ENCODE results near the gene EGFL7. TPM values are rescaled to one million over a fixed set of nuclear protein-coding genes. Genes with fewer than 3 reads are reported as not detected.

The EGFL7 gene
- total and polyA plus RNA-seq, 4 donors, result 32.1 to 39.7 (median 36.5) TPM

GRCh38 chr9:136667214-136667939 lies 4.7 kb downstream of the EGFL7 start:
- TF ChIP-seq TAF1 (conservative IDR thresholded peaks at IDR 0.05) (no peak), FOXA2 (IDR thresholded peaks at IDR 0.05) (no peak), SP1 (IDR thresholded peaks at IDR 0.05) (no peak), YY1 (IDR thresholded peaks at IDR 0.05) (no peak)
- Histone ChIP-seq H3K9me3 (ENCODE audit: control insufficient read depth in 4 of 4, low read length in 3 of 4) (no peaks in the 10 kb centered on the region), H3K4me3 (ENCODE audit: low read depth in 1 of 3, low read length in 3 of 3) (peak overlapping the region in 2 of 3 donors; percentile 27 to 66), H3K27me3 (ENCODE audit: control insufficient read depth in 4 of 4, insufficient read depth in 4 of 4, low read length in 3 of 4) (no peaks in the 10 kb centered on the region), H3K4me1 (ENCODE audit: control insufficient read depth in 4 of 4, insufficient read depth in 4 of 4, low read length in 3 of 4) (peaks cover 8 to 24% (median 16%) of the 10 kb centered on the region in 4 donors), H3K9ac (ENCODE audit: low read depth in 1 of 2, low read length in 2 of 2) (no peak overlapping the region), H3K27ac (ENCODE audit: low read depth in 1 of 2, low read length in 2 of 2) (peak overlapping the region in 1 of 2 donors; percentile 41), H3K36me3 (ENCODE audit: control insufficient read depth in 4 of 4, insufficient read depth in 3 of 4, low read depth in 1 of 4, low read length in 3 of 4) (no peaks in the 10 kb centered on the region)
- DNase-seq (ENCODE audit: low spot score), result no peak
- 63% methylated on average over 21 of the region's 21 CpGs for WGBS

DNA sequence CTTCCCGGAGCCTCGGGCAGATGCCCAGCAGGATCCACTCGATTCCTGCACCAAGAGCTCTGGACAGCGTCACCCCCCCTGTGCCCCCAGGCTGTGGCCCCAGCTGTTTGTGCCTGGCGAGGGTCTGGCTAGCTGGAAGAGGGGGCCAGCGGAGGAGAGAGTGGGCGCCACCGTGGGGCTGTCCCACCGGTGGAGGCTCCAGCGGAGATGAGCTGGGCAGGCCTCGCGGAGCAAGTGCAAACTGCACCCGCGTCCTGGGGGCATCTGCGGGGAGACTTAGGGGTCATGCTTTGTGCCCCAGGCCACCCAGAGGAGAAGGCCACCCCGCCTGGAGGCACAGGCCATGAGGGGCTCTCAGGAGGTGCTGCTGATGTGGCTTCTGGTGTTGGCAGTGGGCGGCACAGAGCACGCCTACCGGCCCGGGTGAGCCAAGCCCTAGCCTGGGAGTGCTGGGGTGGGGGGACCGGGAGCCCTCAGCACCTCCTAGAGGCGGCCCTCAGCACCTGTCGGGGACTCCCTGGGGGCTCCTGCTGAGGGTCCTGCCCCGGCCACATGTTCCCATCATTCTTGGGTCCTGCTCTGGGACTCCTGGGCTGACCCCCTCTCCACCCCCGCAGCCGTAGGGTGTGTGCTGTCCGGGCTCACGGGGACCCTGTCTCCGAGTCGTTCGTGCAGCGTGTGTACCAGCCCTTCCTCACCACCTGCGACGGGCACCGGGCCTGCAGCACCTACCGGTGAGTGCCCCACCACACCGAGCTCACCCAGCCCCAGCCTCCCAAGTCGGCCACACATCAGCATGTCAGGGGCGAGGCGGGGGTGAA lies 5.4 kb downstream of the EGFL7 start:
- H3K36me3 ChIP-seq (ENCODE audit: control insufficient read depth in 4 of 4, insufficient read depth in 3 of 4, low read depth in 1 of 4, low read length in 3 of 4), result no peaks in the 10 kb centered on the region
- TF ChIP-seq, protein P1, sequence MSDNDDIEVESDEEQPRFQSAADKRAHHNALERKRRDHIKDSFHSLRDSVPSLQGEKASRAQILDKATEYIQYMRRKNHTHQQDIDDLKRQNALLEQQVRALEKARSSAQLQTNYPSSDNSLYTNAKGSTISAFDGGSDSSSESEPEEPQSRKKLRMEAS (IDR thresholded peaks at IDR 0.05), result no peak
- no peak for TF ChIP-seq FOXA2 (IDR thresholded peaks at IDR 0.05)
- TF ChIP-seq YY1 (IDR thresholded peaks at IDR 0.05), result no peak
- TF ChIP-seq TAF1 (conservative IDR thresholded peaks at IDR 0.05), result no peak
- TF ChIP-seq, protein P2, sequence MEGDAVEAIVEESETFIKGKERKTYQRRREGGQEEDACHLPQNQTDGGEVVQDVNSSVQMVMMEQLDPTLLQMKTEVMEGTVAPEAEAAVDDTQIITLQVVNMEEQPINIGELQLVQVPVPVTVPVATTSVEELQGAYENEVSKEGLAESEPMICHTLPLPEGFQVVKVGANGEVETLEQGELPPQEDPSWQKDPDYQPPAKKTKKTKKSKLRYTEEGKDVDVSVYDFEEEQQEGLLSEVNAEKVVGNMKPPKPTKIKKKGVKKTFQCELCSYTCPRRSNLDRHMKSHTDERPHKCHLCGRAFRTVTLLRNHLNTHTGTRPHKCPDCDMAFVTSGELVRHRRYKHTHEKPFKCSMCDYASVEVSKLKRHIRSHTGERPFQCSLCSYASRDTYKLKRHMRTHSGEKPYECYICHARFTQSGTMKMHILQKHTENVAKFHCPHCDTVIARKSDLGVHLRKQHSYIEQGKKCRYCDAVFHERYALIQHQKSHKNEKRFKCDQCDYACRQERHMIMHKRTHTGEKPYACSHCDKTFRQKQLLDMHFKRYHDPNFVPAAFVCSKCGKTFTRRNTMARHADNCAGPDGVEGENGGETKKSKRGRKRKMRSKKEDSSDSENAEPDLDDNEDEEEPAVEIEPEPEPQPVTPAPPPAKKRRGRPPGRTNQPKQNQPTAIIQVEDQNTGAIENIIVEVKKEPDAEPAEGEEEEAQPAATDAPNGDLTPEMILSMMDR (IDR thresholded peaks at IDR 0.05; ENCODE audit: low read depth, low read length, missing input control), result no peak

GRCh38 chr9:136668983-136669790 lies 6.5 kb downstream of the EGFL7 start:
- DNase-seq (ENCODE audit: low spot score), result no peak
- Histone ChIP-seq H3K9me3 (ENCODE audit: control insufficient read depth in 4 of 4, low read length in 3 of 4) (no peaks in the 10 kb centered on the region), H3K36me3 (ENCODE audit: control insufficient read depth in 4 of 4, insufficient read depth in 3 of 4, low read depth in 1 of 4, low read length in 3 of 4) (peaks cover 0 to 8% (median 0%) of the 10 kb centered on the region in 4 donors), H3K4me3 (ENCODE audit: low read depth in 1 of 3, low read length in 3 of 3) (no peak overlapping the region), H3K4me1 (ENCODE audit: control insufficient read depth in 4 of 4, insufficient read depth in 4 of 4, low read length in 3 of 4) (peaks cover 23 to 42% (median 34%) of the 10 kb centered on the region in 4 donors), H3K27ac (ENCODE audit: low read depth in 1 of 2, low read length in 2 of 2) (no peak overlapping the region), H3K27me3 (ENCODE audit: control insufficient read depth in 4 of 4, insufficient read depth in 4 of 4, low read length in 3 of 4) (no peaks in the 10 kb centered on the region), H3K9ac (ENCODE audit: low read depth in 1 of 2, low read length in 2 of 2) (no peak overlapping the region)
- WGBS, result 69% methylated on average over 23 of the region's 23 CpGs
- TF ChIP-seq NR2F2 (IDR thresholded peaks at IDR 0.05) (no peak), EGR1 (IDR thresholded peaks at IDR 0.05; ENCODE audit: low read depth in 2 of 2) (no peak), FOXA2 (IDR thresholded peaks at IDR 0.05) (no peak), SP1 (IDR thresholded peaks at IDR 0.05) (no peak), GABPA (IDR thresholded peaks at IDR 0.05 in 1 of 2, conservative IDR thresholded peaks at IDR 0.05 in 1 of 2) (no peak), ATF3 (IDR thresholded peaks at IDR 0.05) (no peak), FOXA1 (IDR thresholded peaks at IDR 0.05) (no peak), HNF4A (conservative IDR thresholded peaks at IDR 0.05) (no peak), RXRA (IDR thresholded peaks at IDR 0.05) (no peak), HNF4G (IDR thresholded peaks at IDR 0.05) (no peak), REST (IDR thresholded peaks at IDR 0.05) (no peak)
- TF ChIP-seq, protein P2 (IDR thresholded peaks at IDR 0.05; ENCODE audit: low read depth, low read length, missing input control), result no peak

More for the DNA sequence above, 5.4 kb downstream of the EGFL7 start:
- Histone ChIP-seq H3K27ac (ENCODE audit: low read depth in 1 of 2, low read length in 2 of 2) (no peak overlapping the region), H3K9me3 (ENCODE audit: control insufficient read depth in 4 of 4, low read length in 3 of 4) (no peaks in the 10 kb centered on the region), H3K27me3 (ENCODE audit: control insufficient read depth in 4 of 4, insufficient read depth in 4 of 4, low read length in 3 of 4) (no peaks in the 10 kb centered on the region), H3K9ac (ENCODE audit: low read depth in 1 of 2, low read length in 2 of 2) (no peak overlapping the region), H3K4me1 (ENCODE audit: control insufficient read depth in 4 of 4, insufficient read depth in 4 of 4, low read length in 3 of 4) (peaks cover 12 to 31% (median 23%) of the 10 kb centered on the region in 4 donors), H3K4me3 (ENCODE audit: low read depth in 1 of 3, low read length in 3 of 3) (peak overlapping the region in 1 of 3 donors; percentile 66)
- 61% methylated on average over 40 of the region's 40 CpGs for WGBS
- DNase-seq (ENCODE audit: low spot score), result no peak
